ENCODE measurements around the gene TXNDC8.

GRCh38 chr9:110308633-110309038 lies 29.0 kb downstream of the TXNDC8 start:
- TF ChIP-seq POLR2A (IDR thresholded peaks at IDR 0.05) (no peak), EP300 (IDR thresholded peaks at IDR 0.05) (no peak)
